ENCODE measurements around the gene ANKFN1.

The ANKFN1 gene

GRCh38 chr17:56157845-56158244, 4.6 kb downstream of the ANKFN1 start:
- in situ Hi-C loops (cut with HindIII; ENCODE audit: low sequenced_read_pairs): no loop called here
- H3K4me3 ChIP-seq (ENCODE audit: low read depth, low read length): no peak overlapping the region
- no peak for TF ChIP-seq CTCF (IDR thresholded peaks at IDR 0.05; ENCODE audit: low read depth, low read length)
- DNase-seq (ENCODE audit: low read depth, low spot score): no peak

- no peak for TF ChIP-seq CTCF (IDR thresholded peaks at IDR 0.05; ENCODE audit: low read depth, low read length)
- no peak overlapping the region for H3K4me3 ChIP-seq (ENCODE audit: low read depth, low read length)
- in situ Hi-C loops (cut with HindIII; ENCODE audit: low sequenced_read_pairs): no loop called here
- no peak for DNase-seq (ENCODE audit: low read depth, low spot score)
These were observed 5.1 kb downstream of the ANKFN1 start for GRCh38 chr17:56158344-56158743.

- no peak overlapping the region for H3K4me3 ChIP-seq (ENCODE audit: low read depth, low read length)
- DNase-seq (ENCODE audit: low read depth, low spot score): no peak
- TF ChIP-seq CTCF (IDR thresholded peaks at IDR 0.05; ENCODE audit: low read depth, low read length): no peak
- in situ Hi-C loops (cut with HindIII; ENCODE audit: low sequenced_read_pairs): no loop called here
These were observed 5.9 kb downstream of the ANKFN1 start for GRCh38 chr17:56158915-56159825.

GRCh38 chr17:56159826-56160380, 6.6 kb downstream of the ANKFN1 start:
- no peak for TF ChIP-seq CTCF (IDR thresholded peaks at IDR 0.05; ENCODE audit: low read depth, low read length)
- DNase-seq (ENCODE audit: low read depth, low spot score): no peak
- in situ Hi-C loops (cut with HindIII; ENCODE audit: low sequenced_read_pairs): no loop called here
- H3K4me3 ChIP-seq (ENCODE audit: low read depth, low read length): no peak overlapping the region

- DNase-seq (ENCODE audit: low read depth, low spot score): no peak
- TF ChIP-seq CTCF (IDR thresholded peaks at IDR 0.05; ENCODE audit: low read depth, low read length): no peak
- in situ Hi-C loops (cut with HindIII; ENCODE audit: low sequenced_read_pairs): no loop called here
- no peak overlapping the region for H3K4me3 ChIP-seq (ENCODE audit: low read depth, low read length)
These were observed 7.1 kb downstream of the ANKFN1 start for GRCh38 chr17:56160422-56160821.

- H3K4me3 ChIP-seq (ENCODE audit: low read depth, low read length): no peak overlapping the region
These were observed 11.9 kb downstream of the ANKFN1 start for GRCh38 chr17:56165072-56165641.

More at GRCh38 chr17:56165072-56165641, 11.9 kb downstream of the ANKFN1 start:
- in situ Hi-C loops (cut with HindIII; ENCODE audit: low sequenced_read_pairs): no loop called here
- no peak for TF ChIP-seq CTCF (IDR thresholded peaks at IDR 0.05; ENCODE audit: low read depth, low read length)
- DNase-seq (ENCODE audit: low read depth, low spot score): no peak

Measured in astrocyte of the spinal cord (primary cell).